Naive thymus-derived CD8-positive, alpha-beta T cell (primary cell): Measurements from ENCODE around the gene HPS1. TPM values are rescaled to one million over a fixed set of nuclear protein-coding genes. Genes with fewer than 3 reads are reported as not detected.

Experiments used
- ATAC-seq, 2 donors: fragments of 150-1000 bp; cut with Tn5 transposase in 1 of 2; sonication (Bioruptor Pico), chemical (Tn5 transposase) in 1 of 2; 1 replicate in 1 of 2; 2 replicates in 1 of 2; pipeline ENCODE4 v1.10.0; 2021; ENCODE audit warnings: mild to moderate bottlenecking in 2 of 2, moderate library complexity in 2 of 2
- POLR2A ChIA-PET: fragments of 350-600 bp; sonication (Branson Sonifier 250); formaldehyde crosslinking; loops from one replicate; lab custom pipeline; 2021; ENCODE audit warnings: antibody characterized with exemption; lab: Charles Lee
- DNase-seq, 10 donors: peaks; one replicate each; pipeline versions ENCODE4 v3.0.0 to v3.0.0-alpha.2; 2020 to 2022
- H3K27ac Mint-ChIP-seq, 10 donors: one replicate each; pipeline ENCODE4 v1.8.0; 2020 to 2022; ENCODE audit warnings: mild to moderate bottlenecking in 10 of 10, mixed read lengths in 10 of 10, moderate library complexity in 4 of 10, inconsistent platforms in 1 of 10
- H3K27me3 Mint-ChIP-seq, 5 donors: one replicate each; pipeline ENCODE4 v1.8.0; 2021 to 2022; ENCODE audit warnings: mixed read lengths in 5 of 5
- H3K36me3 Mint-ChIP-seq, 3 donors: one replicate each; pipeline ENCODE4 v1.8.0; 2020 to 2022; ENCODE audit warnings: mixed read lengths in 3 of 3, mild to moderate bottlenecking in 2 of 3, inconsistent platforms in 1 of 3
- H3K4me1 Mint-ChIP-seq, 4 donors: one replicate each; pipeline ENCODE4 v1.8.0; 2021 to 2022; ENCODE audit warnings: mixed read lengths in 4 of 4
- H3K4me3 Mint-ChIP-seq, 10 donors: one replicate each; pipeline ENCODE4 v1.8.0; 2020 to 2022; ENCODE audit warnings: mild to moderate bottlenecking in 10 of 10, mixed read lengths in 10 of 10, moderate library complexity in 6 of 10, inconsistent platforms in 1 of 10
- H3K9me3 Mint-ChIP-seq, 9 donors: one replicate each; pipeline ENCODE4 v1.8.0; 2020 to 2022; ENCODE audit warnings: mixed read lengths in 9 of 9, mild to moderate bottlenecking in 3 of 9, inconsistent platforms in 1 of 9, moderate library complexity in 1 of 9
- polyA plus RNA-seq, 3 donors: library from polyadenylated mRNA; unstranded; fragments of 300-500 nt; fragmentation: Illumina TruSeq; gene quantifications; one replicate each; pipeline ENCODE4 v1.2.3, GENCODE V29; 2021
- total RNA-seq, 8 experiments: library from RNA in 2 of 8; stranded (reverse) in 2 of 8; gene quantifications; one replicate each; pipeline ENCODE4 v1.2.3 and lab custom pipeline; 2021 to 2026

Gene HPS1
- total and polyA plus RNA-seq, 5 experiments from 2014 or later, result 50.9 to 86.6 (median 73.8) TPM

GRCh38 chr10:98477861-98478260 is 31.1 kb upstream of the HPS1 start:
- Mint-ChIP-seq H3K27ac (no peak overlapping the region), H3K36me3 (no peaks in the 10 kb centered on the region), H3K9me3 (no peaks in the 10 kb centered on the region), H3K4me1 (peaks cover 9 to 30% (median 25%) of the 10 kb centered on the region in 4 donors), H3K4me3 (no peak overlapping the region), H3K27me3 (peaks cover 0 to 3% (median 0%) of the 10 kb centered on the region in 5 donors)
- POLR2A ChIA-PET, result no interaction called here
- ATAC-seq (no peak), DNase-seq (no peak)

GRCh38 chr10:98474628-98475027 is 27.9 kb upstream of the HPS1 start:
- H3K9me3 Mint-ChIP-seq, result no peaks in the 10 kb centered on the region
- POLR2A ChIA-PET, result no interaction called here
- H3K27me3 Mint-ChIP-seq, result peaks cover 0 to 7% (median 3%) of the 10 kb centered on the region in 5 donors
- peaks cover 7 to 19% (median 16%) of the 10 kb centered on the region in 4 donors for H3K4me1 Mint-ChIP-seq
- no peak overlapping the region for H3K4me3 Mint-ChIP-seq
- H3K36me3 Mint-ChIP-seq, result no peaks in the 10 kb centered on the region
- no peak for DNase-seq
- no peak for ATAC-seq
- no peak overlapping the region for H3K27ac Mint-ChIP-seq

- H3K27me3 Mint-ChIP-seq, result peaks cover 0 to 7% (median 4%) of the 10 kb centered on the region in 5 donors
- POLR2A ChIA-PET, result no interaction called here
Observed at GRCh38 chr10:98472196-98472595, 25.5 kb upstream of the HPS1 start.

GRCh38 chr10:98470850-98471249 is 24.1 kb upstream of the HPS1 start:
- DNase-seq, result no peak
- POLR2A ChIA-PET, result no interaction called here
- H3K4me1 Mint-ChIP-seq, result peaks cover 0 to 9% (median 9%) of the 10 kb centered on the region in 4 donors
- H3K9me3 Mint-ChIP-seq, result no peaks in the 10 kb centered on the region
- no peak for ATAC-seq
- H3K4me3 Mint-ChIP-seq, result no peak overlapping the region
- H3K27ac Mint-ChIP-seq, result no peak overlapping the region
- no peaks in the 10 kb centered on the region for H3K36me3 Mint-ChIP-seq
- H3K27me3 Mint-ChIP-seq, result peaks cover 0 to 7% (median 4%) of the 10 kb centered on the region in 5 donors

More at GRCh38 chr10:98472196-98472595, 25.5 kb upstream of the HPS1 start:
- H3K36me3 Mint-ChIP-seq, result no peaks in the 10 kb centered on the region
- H3K9me3 Mint-ChIP-seq, result no peaks in the 10 kb centered on the region
- no peak for DNase-seq
- no peak for ATAC-seq
- no peak overlapping the region for H3K27ac Mint-ChIP-seq
- peaks cover 0 to 9% (median 7%) of the 10 kb centered on the region in 4 donors for H3K4me1 Mint-ChIP-seq
- no peak overlapping the region for H3K4me3 Mint-ChIP-seq

- POLR2A ChIA-PET, result no interaction called here
- no peak overlapping the region for H3K27ac Mint-ChIP-seq
- peaks cover 0 to 9% (median 9%) of the 10 kb centered on the region in 4 donors for H3K4me1 Mint-ChIP-seq
- peaks cover 0 to 5% (median 4%) of the 10 kb centered on the region in 5 donors for H3K27me3 Mint-ChIP-seq
- no peaks in the 10 kb centered on the region for H3K9me3 Mint-ChIP-seq
- ATAC-seq (no peak), DNase-seq (no peak)
- H3K4me3 Mint-ChIP-seq, result peak overlapping the region in 5 of 10 donors; percentile 67 to 95 (median 80)
- no peaks in the 10 kb centered on the region for H3K36me3 Mint-ChIP-seq
Observed at GRCh38 chr10:98469001-98469931, 22.5 kb upstream of the HPS1 start.

- DNase-seq, result peak; percentile 20 to 85 (median 62)
- Mint-ChIP-seq H3K27ac (peak overlapping the region; percentile 73 to 98 (median 94)), H3K4me3 (peak overlapping the region; percentile 95 to 100 (median 98)), H3K36me3 (no peaks in the 10 kb centered on the region), H3K9me3 (no peaks in the 10 kb centered on the region), H3K4me1 (peaks cover 0 to 9% (median 9%) of the 10 kb centered on the region in 4 donors), H3K27me3 (peaks cover 4 to 13% (median 9%) of the 10 kb centered on the region in 5 donors)
- POLR2A ChIA-PET, result interaction anchor here (0.6 to 1.1 kb wide), 2 partner anchors 23 to 52 kb away, joined by 3 read pairs; partner anchors contain the start of gene PYROXD2
- ATAC-seq, result peak; percentile 93 to 97
Observed at GRCh38 chr10:98467506-98468318, 21.0 kb upstream of the HPS1 start.

- DNase-seq, result no peak
- Mint-ChIP-seq H3K4me1 (peaks cover 0 to 9% (median 9%) of the 10 kb centered on the region in 4 donors), H3K27ac (peak overlapping the region in 7 of 10 donors; percentile 73 to 98 (median 95)), H3K36me3 (no peaks in the 10 kb centered on the region), H3K4me3 (peak overlapping the region; percentile 95 to 100 (median 98)), H3K9me3 (no peaks in the 10 kb centered on the region), H3K27me3 (peaks cover 4 to 16% (median 12%) of the 10 kb centered on the region in 5 donors)
- no peak for ATAC-seq
- POLR2A ChIA-PET, result interaction anchor here (0.6 to 1.1 kb wide), 2 partner anchors 22 to 52 kb away, joined by 3 read pairs; partner anchors contain the start of gene PYROXD2
Observed at GRCh38 chr10:98466861-98467505, 20.2 kb upstream of the HPS1 start.

- Mint-ChIP-seq H3K4me1 (peaks cover 0 to 9% (median 9%) of the 10 kb centered on the region in 4 donors), H3K27ac (no peak overlapping the region), H3K27me3 (peaks cover 3 to 16% (median 12%) of the 10 kb centered on the region in 5 donors), H3K9me3 (no peaks in the 10 kb centered on the region), H3K4me3 (no peak overlapping the region), H3K36me3 (no peaks in the 10 kb centered on the region)
- ATAC-seq, result no peak
- DNase-seq, result no peak
- POLR2A ChIA-PET, result no interaction called here
Observed at GRCh38 chr10:98465866-98466265, 19.1 kb upstream of the HPS1 start.

GRCh38 chr10:98463976-98464754 is 17.4 kb upstream of the HPS1 start:
- H3K4me1 Mint-ChIP-seq, result peaks cover 0 to 9% (median 9%) of the 10 kb centered on the region in 4 donors
- H3K27me3 Mint-ChIP-seq, result peaks cover 0 to 15% (median 12%) of the 10 kb centered on the region in 5 donors
- ATAC-seq (no peak), DNase-seq (no peak)
- no peak overlapping the region for H3K4me3 Mint-ChIP-seq
- no peaks in the 10 kb centered on the region for H3K36me3 Mint-ChIP-seq
- no peaks in the 10 kb centered on the region for H3K9me3 Mint-ChIP-seq
- POLR2A ChIA-PET, result no interaction called here
- no peak overlapping the region for H3K27ac Mint-ChIP-seq

- ATAC-seq, result no peak
Observed at GRCh38 chr10:98463016-98463415, 16.3 kb upstream of the HPS1 start.

GRCh38 chr10:98461500-98461842 is 14.7 kb upstream of the HPS1 start:
- H3K27me3 Mint-ChIP-seq, result peaks cover 5 to 34% (median 19%) of the 10 kb centered on the region in 5 donors
- no peak overlapping the region for H3K27ac Mint-ChIP-seq
- H3K4me3 Mint-ChIP-seq, result no peak overlapping the region
- POLR2A ChIA-PET, result no interaction called here
- DNase-seq (no peak), ATAC-seq (no peak)
- no peaks in the 10 kb centered on the region for H3K9me3 Mint-ChIP-seq
- H3K4me1 Mint-ChIP-seq, result no peaks in the 10 kb centered on the region
- no peaks in the 10 kb centered on the region for H3K36me3 Mint-ChIP-seq

More at GRCh38 chr10:98463016-98463415, 16.3 kb upstream of the HPS1 start:
- no peaks in the 10 kb centered on the region for H3K9me3 Mint-ChIP-seq
- no peak for DNase-seq
- no peak overlapping the region for H3K27ac Mint-ChIP-seq
- no peak overlapping the region for H3K4me3 Mint-ChIP-seq
- H3K36me3 Mint-ChIP-seq, result no peaks in the 10 kb centered on the region
- H3K27me3 Mint-ChIP-seq, result peaks cover 3 to 27% (median 15%) of the 10 kb centered on the region in 5 donors
- peaks cover 0 to 8% (median 4%) of the 10 kb centered on the region in 4 donors for H3K4me1 Mint-ChIP-seq
- POLR2A ChIA-PET, result no interaction called here
